ENCODE measurements around the gene LRRC57.

The LRRC57 gene

DNA sequence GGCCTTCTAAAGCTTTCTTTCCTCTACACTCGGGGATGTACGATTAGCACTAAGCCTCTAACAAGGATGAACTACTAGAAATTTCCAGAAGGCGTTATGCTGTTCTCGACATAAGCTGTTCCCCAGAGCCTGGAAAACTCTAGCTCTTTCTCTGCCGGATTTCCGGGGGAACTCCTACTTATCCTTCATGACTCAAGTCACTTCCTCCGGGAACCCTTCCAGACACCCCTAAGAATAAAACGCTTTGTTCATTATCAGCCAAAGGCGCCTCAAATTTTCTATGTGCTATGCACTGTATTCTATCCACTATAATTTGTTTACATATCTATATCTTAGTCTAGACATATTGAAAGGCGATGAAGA is 53.6 kb downstream of the LRRC57 start:
- in situ Hi-C loops (cut with HindIII; ENCODE audit: low pct_unique_long_range_greater_than_20kb, low sequenced_read_pairs): no loop called here
- DNase-seq (ENCODE audit: low read depth in 1 of 2, low spot score in 1 of 2): peak; percentile 16 to 70
- TF ChIP-seq JUND (IDR thresholded peaks at IDR 0.05; ENCODE audit: low read depth): no peak

DNA sequence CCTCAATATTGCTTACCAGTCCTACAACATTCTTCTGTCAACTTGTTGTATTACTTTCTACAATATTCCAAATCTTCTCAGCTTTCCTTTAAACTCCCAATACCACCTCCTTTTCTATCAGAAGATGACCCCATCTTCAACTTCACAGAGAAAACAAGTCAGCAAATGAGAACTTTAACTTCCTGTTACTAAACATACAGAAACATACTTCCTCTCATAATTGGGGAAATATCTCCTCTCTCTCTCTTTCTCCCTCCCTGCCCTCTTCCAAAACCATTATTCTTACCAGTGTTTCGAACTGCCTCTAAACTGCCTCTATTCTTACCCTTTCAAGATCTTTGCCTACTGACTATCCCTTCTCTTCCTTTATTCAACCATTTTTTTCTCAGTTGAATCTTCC is 54.9 kb downstream of the LRRC57 start:
- in situ Hi-C loops (cut with HindIII; ENCODE audit: low pct_unique_long_range_greater_than_20kb, low sequenced_read_pairs): no loop called here

DNA sequence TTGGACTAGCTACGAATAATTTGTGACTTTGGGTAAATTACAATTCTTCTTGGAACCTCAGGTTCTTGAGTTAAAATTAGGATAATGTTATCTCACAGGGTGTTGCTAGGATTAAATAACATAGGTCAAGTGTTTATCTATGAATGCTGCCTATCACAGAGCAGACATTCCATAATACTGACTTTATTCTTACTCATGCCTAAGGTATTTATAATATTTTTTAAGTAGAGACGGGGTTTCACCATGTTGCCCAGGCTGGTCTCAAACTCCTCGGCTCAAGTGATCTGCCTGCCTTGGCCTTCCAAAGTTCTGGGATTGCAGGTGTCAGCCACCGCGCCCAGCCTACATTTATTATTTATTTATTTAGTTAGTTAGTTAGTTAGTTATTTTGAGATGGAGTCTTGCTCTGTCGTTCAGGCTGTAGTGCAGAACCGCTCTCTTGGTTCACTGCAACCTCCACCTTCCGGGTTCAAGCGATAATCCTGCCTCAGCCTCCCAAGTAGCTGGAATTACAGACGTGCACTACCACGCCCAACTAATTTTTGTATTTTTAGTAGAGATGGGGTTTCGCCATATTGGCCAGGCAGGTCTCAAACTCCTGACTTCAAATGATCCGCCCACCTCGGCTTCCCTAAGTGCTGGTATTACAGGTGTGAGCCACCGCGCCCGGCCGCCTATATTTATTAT is 56.9 kb downstream of the LRRC57 start:
- no peak for DNase-seq (ENCODE audit: low read depth in 1 of 2, low spot score in 1 of 2)
- no peak for TF ChIP-seq JUND (IDR thresholded peaks at IDR 0.05; ENCODE audit: low read depth)
- in situ Hi-C loops (cut with HindIII; ENCODE audit: low pct_unique_long_range_greater_than_20kb, low sequenced_read_pairs): no loop called here

More for the DNA sequence above, 54.9 kb downstream of the LRRC57 start:
- DNase-seq (ENCODE audit: low read depth in 1 of 2, low spot score in 1 of 2): no peak
- TF ChIP-seq JUND (IDR thresholded peaks at IDR 0.05; ENCODE audit: low read depth): no peak

DNA sequence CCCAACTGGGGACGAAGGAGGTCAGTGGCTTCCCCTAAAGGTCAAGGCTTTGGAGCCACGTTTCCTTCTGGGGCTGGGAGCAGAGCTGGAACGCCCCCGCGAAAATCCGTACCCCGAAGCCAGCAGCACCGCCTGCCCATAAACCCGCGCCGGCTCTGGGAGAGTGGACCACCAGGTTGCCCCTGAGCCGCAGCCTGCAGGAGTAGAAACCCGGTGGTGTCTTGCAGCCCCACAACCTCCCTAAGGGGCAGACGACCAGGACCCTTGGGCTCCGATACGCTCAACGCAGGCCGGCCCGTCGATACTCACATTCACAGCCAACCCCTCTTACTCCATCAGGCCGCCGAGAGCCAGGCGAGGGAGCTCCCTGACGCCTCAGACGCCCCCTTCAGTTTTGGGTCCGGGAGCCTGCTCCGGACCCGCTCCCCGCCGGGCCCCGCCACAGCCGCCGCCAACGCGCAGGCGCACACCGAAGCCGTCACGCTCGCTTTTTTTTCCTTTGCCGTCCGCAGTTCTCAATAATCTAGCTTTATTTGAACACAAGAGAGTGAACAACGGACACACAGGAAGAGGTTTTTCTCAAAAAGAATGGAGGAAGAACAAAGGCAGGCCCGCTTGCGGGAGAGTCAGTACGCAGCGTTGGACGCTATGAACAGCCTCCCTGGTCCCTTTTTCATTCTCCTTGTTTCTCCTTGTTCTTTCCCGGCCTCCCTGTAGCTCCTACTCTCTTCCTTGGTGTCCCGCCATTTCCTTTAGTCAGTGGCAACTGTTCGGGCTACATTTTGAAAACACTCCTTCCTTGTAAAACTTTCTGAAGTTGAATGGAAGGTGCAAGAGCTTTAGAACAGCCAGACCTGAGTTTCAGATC is 57.7 kb downstream of the LRRC57 start, which contains the start of gene ZNF106:
ZNF106 (minus strand) TSS at position 471 of the 868 bp plus-strand sequence. CDS start 18,852 bp downstream, outside the sequence.
- peak; percentile 53 to 92 for DNase-seq (ENCODE audit: low read depth in 1 of 2, low spot score in 1 of 2)
- TF ChIP-seq JUND (IDR thresholded peaks at IDR 0.05; ENCODE audit: low read depth): no peak
- in situ Hi-C loops (cut with HindIII; ENCODE audit: low pct_unique_long_range_greater_than_20kb, low sequenced_read_pairs): no loop called here

DNA sequence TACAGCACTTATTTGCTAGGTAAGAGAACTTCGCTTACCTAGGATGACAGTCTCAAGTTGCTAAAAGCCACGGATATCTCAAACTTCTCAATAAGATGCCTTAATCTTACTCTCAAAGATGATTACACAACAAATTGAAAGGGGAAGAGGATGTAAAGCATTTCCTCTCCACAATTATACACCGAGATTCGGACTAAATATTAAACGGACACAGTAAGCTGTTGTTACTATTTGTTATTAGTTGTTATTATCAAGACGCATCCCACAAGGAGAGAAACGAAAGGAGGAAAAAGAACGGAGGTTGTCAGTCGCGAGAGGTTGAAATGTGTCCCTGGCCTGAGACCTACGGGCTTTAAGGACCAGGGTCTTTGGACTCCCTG is 58.3 kb downstream of the LRRC57 start:
- in situ Hi-C loops (cut with HindIII; ENCODE audit: low pct_unique_long_range_greater_than_20kb, low sequenced_read_pairs): no loop called here
- no peak for DNase-seq (ENCODE audit: low read depth in 1 of 2, low spot score in 1 of 2)
- TF ChIP-seq JUND (IDR thresholded peaks at IDR 0.05; ENCODE audit: low read depth): no peak
